Lower leg skin (tissue), 3 donors: ENCODE measurements around the gene FGF18.

ENCODE experiments used
- CTCF ChIP-seq, 3 donors: fragments of 450-650 bp; IDR thresholded peaks; one replicate each; pipeline ENCODE4 v1.5.1; 2016; ENCODE audit warnings: antibody characterized with exemption in 3 of 3, mild to moderate bottlenecking in 3 of 3, moderate library complexity in 2 of 3
- POLR2A ChIP-seq, 2 donors: fragments of 450-650 bp; IDR thresholded peaks; one replicate each; pipeline ENCODE4 v1.6.1; 2016 to 2017; ENCODE audit warnings: antibody characterized with exemption in 2 of 2, mild to moderate bottlenecking in 1 of 2, moderate library complexity in 1 of 2

GRCh38 chr5:171379961-171380360 is 39.5 kb upstream of the FGF18 start:
- TF ChIP-seq POLR2A (IDR thresholded peaks at IDR 0.05) (no peak), CTCF (IDR thresholded peaks at IDR 0.05) (no peak)
